GM18502 (cell line): Measurements from ENCODE around the gene CCL20.
"Not testable (repeated sequence)": the region's sequence is repeated elsewhere in the genome, so short reads cannot be mapped to it uniquely, and the experiment has no call there.

Source experiments
- ATAC-seq: cut with Tn5 transposase; IDR thresholded peaks from one replicate; pipeline ENCODE4 v1.9.1; 2021; ENCODE audit warnings: mild to moderate bottlenecking; ENCODE audit not compliant: unreplicated experiment, poor library complexity

The CCL20 gene

GRCh38 chr2:227828477-227828912, 14.9 kb downstream of the CCL20 start:
- ATAC-seq, result no peak

- ATAC-seq, result peak; percentile 49
Observed at GRCh38 chr2:227829337-227829736, 15.7 kb downstream of the CCL20 start.

GRCh38 chr2:227834423-227834822, 20.8 kb downstream of the CCL20 start:
- ATAC-seq, result no peak

- ATAC-seq, result no peak
Observed at GRCh38 chr2:227834916-227835650, 21.4 kb downstream of the CCL20 start.

DNA sequence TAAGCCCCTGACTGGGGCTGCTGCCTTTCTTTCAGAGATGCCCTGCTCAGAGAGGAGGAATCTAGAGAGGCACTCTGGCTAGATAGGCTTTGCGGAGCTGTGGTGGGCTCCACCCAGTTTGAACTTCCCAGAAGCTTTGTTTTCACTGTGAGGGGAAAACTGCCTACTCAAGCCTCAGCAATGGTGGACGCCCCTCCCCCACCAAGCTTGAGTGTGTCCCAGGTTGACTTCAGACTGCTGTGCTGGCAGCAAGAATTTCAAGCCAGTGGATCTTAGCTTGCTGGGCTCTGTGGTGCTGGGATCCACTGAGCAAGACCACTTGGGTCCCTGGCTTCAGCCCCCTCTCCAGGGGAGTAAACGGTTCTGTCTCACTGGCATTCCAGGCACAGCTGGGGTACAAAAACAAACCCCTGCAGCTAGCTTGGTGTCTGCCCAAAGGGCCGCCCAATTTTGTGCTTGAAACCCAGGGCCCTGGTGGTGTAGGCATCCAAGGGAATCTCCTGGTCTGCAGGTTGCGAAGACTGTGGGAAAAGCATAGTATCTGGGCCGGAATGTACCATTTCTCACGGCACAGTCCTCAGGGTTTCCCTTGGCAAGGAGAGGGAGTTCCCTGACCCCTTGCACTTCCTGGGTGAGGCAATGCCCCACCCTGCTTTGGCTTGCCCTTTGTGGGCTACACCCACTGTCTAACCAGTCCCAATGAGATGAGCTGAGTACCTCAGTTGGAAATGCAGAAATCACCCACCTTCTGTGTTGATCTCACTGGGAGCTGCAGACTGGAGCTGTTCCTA, 25.9 kb downstream of the CCL20 start:
- not testable (repeated sequence) for ATAC-seq

DNA sequence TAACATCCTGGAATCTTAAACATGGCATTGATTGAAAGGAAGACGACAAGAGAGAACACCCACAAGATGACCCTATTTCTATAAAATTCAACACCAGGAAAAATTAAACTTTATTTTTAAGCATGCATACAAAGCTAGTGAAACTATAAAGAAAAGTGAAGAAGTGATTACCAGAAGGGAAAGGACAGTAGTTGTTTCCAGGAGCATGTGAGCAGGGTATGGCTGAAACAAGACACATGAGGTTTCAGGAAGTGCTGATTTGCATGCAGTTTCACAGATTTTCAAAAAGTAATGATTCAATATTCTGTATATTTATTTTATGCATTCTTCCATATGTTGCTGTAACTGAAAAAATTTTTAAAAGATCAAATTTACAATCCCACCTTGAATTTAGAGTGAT, 33.2 kb downstream of the CCL20 start:
- ATAC-seq, result no peak

- no peak for ATAC-seq
Observed at GRCh38 chr2:227848146-227848545, 34.5 kb downstream of the CCL20 start.

GRCh38 chr2:227848586-227848985, 34.9 kb downstream of the CCL20 start:
- peak; percentile 66 for ATAC-seq

DNA sequence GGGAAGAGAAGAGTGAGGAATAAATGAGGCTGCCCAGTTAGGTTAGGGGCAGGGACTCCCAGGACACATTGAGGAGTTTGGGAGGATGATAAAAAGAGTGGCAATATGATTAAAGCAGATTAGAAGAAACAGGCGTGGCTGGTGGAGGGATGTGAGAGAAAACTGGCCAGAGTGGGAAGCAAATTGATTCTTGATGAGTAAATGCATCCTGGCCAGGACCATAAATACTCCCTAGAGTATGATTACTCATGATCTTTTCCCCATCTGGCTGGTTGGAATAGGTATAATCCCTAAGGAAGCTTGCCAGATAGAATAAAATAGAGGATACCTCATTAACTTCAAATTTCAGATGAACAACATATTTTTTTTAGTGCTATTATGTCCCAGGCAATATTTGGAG, 36.3 kb downstream of the CCL20 start:
- ATAC-seq, result no peak

GRCh38 chr2:227853204-227853629, 39.6 kb downstream of the CCL20 start:
- ATAC-seq, result no peak

DNA sequence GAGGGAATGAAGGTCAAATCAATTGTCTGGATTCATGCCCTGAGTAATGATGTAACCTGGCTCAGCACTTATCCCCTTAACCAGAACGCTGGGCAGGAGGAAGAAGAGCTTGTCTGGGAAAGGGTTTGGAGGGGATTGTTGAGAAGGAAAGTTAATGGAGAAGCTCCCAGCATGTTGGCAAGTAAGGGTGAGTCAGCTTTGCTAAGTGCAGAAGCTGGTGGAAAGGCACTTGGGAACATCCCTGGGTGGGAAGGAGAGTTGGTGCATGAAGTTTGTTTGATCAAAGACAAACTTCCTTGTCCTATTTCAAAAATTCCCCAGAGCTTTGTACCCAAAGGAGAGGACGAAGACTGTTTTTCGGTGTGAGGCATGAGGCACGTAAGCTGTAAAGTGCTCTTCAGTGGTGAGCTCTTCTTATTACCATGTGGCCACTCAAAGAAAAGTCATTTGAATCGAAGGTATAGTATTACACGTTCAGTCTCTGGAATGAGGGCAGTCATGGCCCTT, 40.2 kb downstream of the CCL20 start:
- no peak for ATAC-seq

DNA sequence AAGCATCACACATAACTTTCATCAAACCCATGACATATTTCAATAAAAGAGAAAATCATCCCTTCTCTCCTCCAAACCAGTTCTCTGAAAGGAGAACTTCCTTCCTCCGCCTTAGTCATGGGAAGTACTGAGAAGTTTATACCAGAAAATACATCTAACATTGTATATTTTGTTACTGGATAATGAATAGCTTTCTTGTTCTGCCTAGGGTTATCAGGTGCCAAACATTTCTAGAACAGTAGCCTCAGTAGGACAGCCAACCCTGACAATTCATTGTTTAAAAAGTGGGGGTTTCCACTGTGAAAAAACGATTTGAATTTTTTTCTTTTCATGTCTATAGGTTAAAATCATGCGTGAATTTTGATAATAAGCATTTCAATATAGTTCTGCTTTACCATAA, 41.8 kb downstream of the CCL20 start:
- no peak for ATAC-seq

DNA sequence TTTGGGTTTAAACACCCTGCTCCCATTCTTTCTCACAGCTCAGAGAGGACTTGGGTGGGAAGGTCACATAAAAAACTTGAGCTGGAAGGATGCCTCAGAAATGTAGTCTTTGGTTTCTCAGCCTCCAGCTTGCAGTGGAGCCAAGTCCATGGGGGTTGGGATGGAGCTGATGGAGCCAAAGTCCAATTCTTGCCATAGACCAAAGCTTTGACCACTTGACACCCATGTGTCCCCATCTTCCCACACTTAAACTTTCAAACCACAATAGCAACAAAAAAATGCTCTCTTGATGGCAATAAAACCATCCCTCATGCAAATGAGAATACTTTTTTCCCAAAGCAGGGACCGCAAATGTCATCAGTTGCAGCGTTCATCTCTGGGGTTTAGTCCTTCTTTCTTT, 43.1 kb downstream of the CCL20 start:
- no peak for ATAC-seq

- no peak for ATAC-seq
Observed at GRCh38 chr2:227860221-227860641, 46.6 kb downstream of the CCL20 start.

DNA sequence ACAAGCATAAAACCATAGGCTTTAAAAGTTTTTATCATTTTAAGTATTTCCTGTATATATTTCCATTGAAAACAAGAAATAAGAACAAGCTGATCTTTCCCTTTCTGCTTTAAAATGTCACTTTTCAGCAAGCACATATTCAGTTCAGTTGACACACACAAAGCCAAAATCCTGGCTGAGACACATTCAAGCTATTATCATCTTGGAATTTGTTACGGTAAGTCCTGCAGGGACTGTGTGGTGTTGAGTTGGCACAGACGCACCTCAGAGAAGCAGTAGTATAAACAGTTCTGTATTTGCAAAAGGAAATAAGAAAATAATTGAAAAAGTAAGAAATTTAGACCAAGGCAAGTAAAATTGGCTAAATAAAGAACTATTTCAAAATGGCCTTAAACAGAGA, 47.4 kb downstream of the CCL20 start:
- ATAC-seq, result no peak

GRCh38 chr2:227862227-227862740, 48.6 kb downstream of the CCL20 start:
- peak; percentile 48 for ATAC-seq

DNA sequence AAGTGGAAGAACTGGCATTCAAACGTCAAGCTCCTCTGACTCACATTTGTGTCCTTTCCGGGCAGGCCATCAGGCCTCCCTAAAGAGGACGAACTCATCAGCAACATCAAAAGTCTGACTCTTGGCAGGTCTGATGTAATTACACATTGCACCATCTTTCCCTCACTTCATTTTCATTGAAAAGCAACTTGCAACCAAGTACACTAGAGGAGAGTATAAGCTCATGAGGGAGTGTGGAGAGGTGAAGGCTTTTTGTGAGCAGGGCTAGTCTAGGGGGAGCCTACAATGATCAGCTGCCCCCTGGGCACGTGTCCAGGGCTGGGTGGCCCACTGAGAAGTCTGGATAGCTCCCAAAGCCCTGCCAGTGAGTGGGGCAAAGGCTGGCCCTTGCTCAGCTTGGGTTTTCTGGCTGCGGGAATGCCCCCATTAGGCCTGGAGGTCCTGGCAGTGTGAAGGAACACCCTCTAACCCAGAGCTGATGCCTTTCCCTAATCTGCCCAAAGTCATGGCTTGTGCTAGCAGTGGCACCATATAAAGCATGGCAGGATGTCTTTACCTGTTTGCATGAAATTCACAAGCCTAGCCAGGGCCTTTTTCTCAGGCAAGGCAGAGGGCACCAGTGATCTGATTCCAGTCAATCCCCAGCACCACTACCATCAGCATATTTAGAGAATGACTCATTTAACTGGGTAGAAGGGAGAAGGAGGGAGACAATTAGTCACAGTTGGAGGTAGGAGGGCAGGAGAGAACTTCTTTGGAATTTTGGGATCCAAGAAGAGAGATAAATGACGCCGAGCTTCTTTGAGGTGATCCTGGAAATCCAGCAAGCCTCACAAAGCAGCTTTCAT, 49.3 kb downstream of the CCL20 start:
- no peak for ATAC-seq

DNA sequence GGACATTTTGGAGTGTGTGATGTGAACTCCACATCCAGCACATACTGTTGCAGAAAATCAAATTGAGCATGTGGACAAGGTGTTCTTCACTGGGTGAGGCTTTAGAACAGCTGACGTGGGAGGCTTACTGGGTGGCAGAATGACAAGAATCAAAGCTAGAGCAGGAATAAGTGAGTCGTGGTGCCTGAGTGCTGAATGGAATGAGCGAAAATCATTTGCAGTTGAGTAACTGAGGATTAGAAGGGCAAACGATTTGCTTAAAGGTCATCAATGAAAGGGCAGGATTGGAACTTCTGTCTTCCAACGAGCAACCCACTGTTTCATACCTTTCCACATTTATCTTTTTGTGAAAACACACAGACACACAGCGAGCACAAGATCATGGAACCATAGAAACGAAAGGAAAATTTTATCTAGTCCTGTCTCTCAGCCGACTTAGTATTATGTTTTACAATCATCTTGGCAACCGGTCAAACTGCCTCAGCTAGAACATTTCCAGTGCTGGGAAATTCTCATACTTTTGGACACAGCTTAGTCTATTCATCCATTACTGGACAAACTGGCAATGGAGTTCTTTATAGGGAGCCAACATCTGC, 50.6 kb downstream of the CCL20 start:
- ATAC-seq, result no peak

DNA sequence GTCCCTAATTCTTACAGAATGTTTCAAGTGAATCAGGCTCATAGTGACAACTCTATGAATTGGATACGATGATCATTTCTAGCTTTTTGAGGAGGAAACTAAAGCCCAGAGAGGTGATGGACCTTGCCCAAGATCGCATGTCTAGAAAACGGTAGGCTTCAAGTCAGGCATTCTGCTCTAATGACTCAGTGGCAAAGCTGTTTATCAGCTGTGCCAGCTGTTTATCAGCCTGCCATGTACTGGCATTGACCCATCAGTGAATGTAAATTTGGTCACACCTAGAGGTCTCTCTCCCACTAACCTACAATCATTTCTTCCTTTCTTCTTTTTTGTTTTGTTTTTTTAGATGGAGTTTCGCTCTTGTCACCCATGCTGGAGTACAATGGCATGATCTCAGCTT, 51.6 kb downstream of the CCL20 start:
- no peak for ATAC-seq
